OCI-LY3 (cell line): ENCODE measurements around the gene WSCD2.

Source experiments
- EZH2phosphoT487 ChIP-seq: fragments of 200-600 bp; shearing (Covaris generic); IDR thresholded peaks from 2 replicates; pipeline ENCODE4 v1.6.1; 2018; ENCODE audit warnings: antibody characterized with exemption, mixed run types, low read depth
- TF ChIP-seq, protein P1 (sequence below): fragments of 200-600, 300-600 bp; sonication (generic); IDR thresholded peaks from 2 replicates; pipeline ENCODE4 v1.5.1; 2014; ENCODE audit warnings: antibody characterized with exemption, low read length, low read depth

DNA sequence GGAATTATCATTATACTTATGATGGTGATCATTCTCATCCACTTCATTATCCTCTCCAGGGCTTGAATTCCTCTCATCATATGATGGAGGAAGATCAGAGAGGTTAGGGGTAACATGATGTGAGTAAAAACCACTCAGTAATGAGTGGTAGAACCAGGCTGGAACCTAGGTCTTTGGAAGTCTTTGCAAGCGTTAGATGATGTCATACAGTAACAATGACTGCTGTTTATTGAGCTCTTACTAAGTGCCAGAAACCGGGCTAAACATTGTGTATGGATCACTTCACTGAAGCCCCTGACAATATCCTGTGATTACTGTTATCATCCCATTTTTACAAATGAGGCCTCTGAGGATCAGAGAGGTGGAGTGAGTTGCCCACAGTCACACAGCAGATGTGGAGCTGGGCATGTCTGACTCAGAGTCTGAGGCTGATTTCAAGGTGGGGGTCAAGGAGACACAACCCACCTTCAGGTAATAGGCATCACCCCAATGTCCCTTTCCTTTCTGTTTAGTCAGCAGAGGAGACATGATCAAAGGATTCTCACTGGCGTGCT is 19.5 kb downstream of the WSCD2 start:
- TF ChIP-seq, protein P1, sequence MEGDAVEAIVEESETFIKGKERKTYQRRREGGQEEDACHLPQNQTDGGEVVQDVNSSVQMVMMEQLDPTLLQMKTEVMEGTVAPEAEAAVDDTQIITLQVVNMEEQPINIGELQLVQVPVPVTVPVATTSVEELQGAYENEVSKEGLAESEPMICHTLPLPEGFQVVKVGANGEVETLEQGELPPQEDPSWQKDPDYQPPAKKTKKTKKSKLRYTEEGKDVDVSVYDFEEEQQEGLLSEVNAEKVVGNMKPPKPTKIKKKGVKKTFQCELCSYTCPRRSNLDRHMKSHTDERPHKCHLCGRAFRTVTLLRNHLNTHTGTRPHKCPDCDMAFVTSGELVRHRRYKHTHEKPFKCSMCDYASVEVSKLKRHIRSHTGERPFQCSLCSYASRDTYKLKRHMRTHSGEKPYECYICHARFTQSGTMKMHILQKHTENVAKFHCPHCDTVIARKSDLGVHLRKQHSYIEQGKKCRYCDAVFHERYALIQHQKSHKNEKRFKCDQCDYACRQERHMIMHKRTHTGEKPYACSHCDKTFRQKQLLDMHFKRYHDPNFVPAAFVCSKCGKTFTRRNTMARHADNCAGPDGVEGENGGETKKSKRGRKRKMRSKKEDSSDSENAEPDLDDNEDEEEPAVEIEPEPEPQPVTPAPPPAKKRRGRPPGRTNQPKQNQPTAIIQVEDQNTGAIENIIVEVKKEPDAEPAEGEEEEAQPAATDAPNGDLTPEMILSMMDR = no peak
- no peak for TF ChIP-seq EZH2phosphoT487
